OCI-LY1 (cell line): Measurements from ENCODE around the gene HGS.

Experiments used
- CTCF ChIP-seq: fragments of 200-600 bp; sonication (generic), shearing (Covaris generic); IDR thresholded peaks from 2 replicates; pipeline ENCODE4 v1.5.1; 2017; ENCODE audit warnings: mild to moderate bottlenecking, antibody characterized with exemption, low read length, moderate library complexity, mixed read lengths
- EZH2 ChIP-seq: fragments of 200-600 bp; sonication (generic), shearing (Covaris generic); IDR thresholded peaks from 2 replicates; pipeline ENCODE4 v1.8.0; 2017; ENCODE audit warnings: borderline replicate concordance, mixed run types, mild to moderate bottlenecking, antibody characterized with exemption, low read length, moderate library complexity, mixed read lengths

GRCh38 chr17:81681672-81682071 is 2.1 kb upstream of the HGS start:
- TF ChIP-seq CTCF (no peak), EZH2 (no peak)
